Measurements from ENCODE around the gene CASZ1.

The CASZ1 gene

DNA sequence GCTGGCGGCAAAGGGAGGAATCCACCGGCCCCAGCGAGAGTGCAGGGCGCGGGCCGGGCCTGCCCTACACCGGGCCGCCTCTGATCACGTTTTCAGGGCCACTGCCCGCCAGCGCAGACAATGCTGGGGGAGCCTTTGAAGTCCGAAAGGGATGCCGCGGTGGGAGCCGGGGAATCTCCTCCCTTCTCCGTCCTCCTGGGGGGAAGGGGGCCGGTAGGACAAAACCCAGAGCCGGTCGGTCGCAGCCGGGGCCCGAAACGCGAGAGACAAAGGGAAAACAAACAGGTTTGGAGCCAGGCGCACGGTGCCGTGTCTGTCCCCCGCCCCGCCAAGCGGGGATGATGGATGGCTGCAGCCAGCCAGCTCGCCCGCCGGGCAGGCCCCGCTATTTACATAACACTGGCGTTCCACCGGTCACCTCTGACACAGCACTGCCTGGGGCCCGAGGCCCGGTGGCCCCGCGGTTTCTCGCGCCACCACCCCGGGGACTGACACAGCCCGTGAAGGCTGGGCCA is 92.0 kb downstream of the CASZ1 start:
- DNase-seq (ENCODE audit: low read depth): no peak

DNA sequence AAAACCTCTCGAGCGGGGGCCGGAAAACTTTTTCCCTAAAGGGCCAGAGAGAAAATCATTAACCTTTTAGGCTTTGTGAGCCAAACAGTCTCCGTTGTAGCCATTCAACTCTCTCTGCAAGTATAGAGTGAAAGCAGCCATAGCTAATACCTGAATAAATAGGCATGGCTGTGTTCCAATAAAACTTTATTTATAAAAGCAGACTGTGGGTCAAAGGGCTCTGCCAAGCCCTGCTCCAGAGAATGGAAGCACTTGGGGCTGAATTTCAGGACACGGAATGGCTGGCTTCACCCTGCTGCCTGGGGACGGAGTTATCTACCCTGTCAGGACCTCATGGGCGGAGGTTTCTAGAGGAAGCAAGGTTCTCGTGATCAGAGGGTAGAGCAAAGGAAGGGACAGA is 92.7 kb downstream of the CASZ1 start:
- DNase-seq (ENCODE audit: low read depth): no peak

DNA sequence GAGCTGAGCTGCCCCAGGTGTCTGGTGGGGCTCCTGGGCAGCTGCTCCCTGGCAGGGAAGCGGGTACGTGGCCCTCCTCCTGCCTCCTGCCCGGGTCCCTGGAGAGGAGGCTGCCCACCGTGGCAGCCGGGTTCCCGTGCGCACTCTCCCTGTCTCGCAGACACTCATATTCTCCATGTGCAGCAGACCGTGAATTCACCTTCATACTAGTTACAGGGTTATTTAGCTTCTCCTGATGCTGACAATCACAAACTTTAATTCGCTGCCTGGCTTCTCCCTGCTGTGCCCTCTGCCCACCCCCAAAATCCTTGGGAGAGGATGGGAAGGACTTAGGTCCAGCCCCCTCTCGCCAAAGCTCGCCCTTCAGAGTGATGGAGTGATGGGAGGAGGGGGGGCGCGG is 95.3 kb downstream of the CASZ1 start:
- no peak for DNase-seq (ENCODE audit: low read depth)

GRCh38 chr1:10699470-10699835 is 97.0 kb downstream of the CASZ1 start:
- DNase-seq (ENCODE audit: low read depth): no peak

DNA sequence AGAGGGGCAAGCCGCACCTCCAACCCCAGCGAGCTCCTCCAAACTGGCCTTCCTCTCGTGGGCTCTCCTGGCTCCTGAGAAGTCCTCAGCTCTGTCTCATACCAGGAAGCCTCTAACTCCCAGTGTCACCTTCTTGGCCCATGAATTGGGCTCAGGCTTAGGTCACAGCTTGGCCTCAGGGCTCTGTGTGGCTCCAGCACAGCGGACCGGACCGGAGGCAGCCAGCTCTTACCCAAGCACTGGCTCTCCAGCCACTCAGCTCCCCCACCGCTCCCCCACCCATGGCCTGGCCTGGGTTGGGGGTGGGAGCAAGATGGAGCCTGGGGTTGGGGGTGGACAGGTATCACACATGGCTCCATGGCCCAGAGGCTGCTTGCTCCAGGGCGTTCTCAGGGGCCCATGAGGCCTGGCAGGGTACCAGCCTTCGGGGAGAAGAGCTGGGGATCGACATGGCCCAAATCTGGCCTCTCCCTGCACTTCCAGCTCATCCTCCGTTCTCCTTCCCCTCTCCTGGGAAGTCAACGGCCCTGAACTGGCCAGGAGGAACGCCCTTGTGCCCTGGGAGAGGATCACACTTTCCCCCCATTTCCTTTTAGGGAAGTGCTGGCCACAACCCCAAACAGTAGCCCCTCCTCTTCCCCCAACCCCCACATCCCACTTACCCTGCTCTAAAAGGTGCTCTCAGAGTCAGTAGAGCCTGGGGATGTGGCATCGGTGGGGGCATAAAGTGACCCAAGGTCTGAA is 97.5 kb downstream of the CASZ1 start:
- DNase-seq (ENCODE audit: low read depth): no peak

GRCh38 chr1:10697621-10698160 is 98.8 kb downstream of the CASZ1 start:
- no peak for DNase-seq (ENCODE audit: low read depth)

GRCh38 chr1:10696977-10697376 is 99.5 kb downstream of the CASZ1 start:
- no peak for DNase-seq (ENCODE audit: low read depth)

DNA sequence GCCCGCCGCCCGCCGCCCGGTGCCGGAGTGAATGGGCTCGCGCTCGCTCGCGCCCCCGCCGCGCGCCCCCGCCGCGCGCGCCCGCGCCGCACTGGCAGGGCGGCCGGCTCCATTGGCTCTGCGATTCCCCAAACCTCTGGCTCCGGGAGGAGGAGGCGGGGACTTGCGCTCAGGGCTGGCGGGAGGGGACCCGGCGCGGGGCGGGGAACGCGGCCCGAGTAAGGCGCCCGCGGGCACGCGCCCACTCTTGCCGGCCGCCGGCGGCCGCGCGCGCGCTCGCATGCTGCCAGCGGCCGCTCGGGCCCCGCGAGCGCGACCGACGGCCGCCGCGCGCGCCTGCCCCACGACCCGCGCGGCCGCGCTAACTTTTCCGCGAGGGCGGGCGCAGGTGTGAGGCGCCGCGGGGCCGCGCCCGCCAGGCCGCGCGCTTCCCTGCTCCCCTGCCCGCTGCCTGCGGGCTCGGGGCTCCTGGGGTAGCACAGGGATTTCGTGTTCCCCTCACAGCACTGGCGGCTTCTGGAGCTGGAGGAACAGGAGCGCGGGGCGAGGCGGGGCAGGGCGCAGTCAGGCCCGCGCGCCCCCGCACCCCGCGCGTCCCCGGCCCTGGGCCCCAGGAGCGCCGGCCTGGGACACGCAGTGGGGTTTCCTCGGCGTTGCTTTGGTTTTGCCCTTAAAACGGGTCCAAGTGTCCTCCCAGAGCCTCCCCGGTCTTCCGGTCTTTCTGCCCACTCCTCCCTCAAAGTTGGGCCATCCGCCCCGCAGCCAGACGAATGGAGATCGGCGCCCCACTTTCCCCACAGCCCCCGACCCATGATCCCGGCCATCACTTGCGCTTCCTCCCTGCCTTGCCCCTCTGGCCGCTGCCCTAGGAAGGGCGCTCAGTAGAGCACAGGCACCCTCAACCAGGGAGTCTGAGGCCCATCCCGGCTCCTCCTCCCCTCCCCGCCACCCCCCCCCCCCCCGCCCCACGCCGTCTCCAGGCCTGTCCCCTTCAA is 101.5 kb downstream of the CASZ1 start:
- DNase-seq (ENCODE audit: low read depth): peak; percentile 62

- peak; percentile 55 for DNase-seq (ENCODE audit: low read depth)
Measured at GRCh38 chr1:10694274-10694632, 102.2 kb downstream of the CASZ1 start.

DNA sequence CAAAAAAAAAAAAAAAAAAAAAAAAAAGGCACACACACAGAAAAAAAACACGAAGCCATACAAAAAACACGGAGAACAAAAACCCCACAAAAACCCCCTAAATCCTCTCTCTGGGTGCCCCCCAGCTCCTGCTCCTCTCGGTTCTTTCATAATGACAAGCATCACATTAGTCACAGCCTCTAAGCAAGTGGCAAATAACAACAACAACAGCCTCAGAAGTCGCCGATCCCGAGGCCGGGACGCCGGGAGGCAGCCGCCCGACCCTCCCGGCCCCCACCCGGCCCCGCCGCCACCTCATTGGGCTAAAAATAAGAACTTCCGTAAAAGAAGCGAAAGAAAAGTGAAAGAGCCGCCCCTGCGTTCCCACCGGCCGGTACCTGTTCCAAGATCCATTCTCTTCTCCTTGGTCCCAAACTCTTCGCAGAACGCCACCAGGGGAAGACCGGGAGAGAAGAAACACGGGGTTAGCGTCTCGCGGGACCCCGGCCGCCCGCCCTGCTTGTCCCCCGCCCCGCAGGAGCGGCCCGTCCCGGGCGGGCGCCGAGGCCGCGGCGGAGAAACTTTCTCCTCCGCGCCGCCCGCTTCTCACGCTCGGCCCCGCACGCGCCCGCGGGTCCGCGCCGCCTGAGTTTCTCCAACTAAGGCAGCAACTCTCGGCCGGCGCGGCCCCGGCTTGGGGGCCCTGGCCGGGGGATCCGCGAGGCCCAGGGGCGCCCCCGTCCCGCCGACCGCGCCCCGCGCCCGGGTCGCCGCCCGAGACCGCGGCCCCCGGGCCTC is 102.8 kb downstream of the CASZ1 start:
- peak; percentile 33 for DNase-seq (ENCODE audit: low read depth)

- no peak for DNase-seq (ENCODE audit: low read depth)
Measured at GRCh38 chr1:10693152-10693496, 103.3 kb downstream of the CASZ1 start.

- peak; percentile 47 for DNase-seq (ENCODE audit: low read depth)
Measured at GRCh38 chr1:10692401-10693021, 103.9 kb downstream of the CASZ1 start.

DNA sequence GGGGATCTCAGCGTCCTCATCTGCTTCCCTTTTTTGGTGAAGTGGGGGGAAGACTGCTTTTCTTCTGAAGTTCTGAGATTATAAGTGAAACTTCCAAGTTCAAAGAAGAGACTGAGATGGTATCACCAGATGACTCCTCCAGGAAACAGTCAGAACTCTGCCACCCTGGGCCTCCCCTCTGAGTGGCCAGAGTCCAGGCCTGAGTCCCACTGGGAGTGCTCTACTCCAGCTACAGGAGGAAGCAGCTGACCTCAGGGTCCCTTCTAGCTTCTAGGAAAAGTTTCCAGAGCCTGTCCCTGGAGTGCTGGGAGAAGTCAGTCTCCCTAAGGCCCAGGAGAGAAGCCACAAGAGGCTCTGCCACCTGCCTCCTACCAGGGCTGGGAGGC is 104.7 kb downstream of the CASZ1 start:
- no peak for DNase-seq (ENCODE audit: low read depth)

GRCh38 chr1:10691075-10691739 is 105.2 kb downstream of the CASZ1 start:
- DNase-seq (ENCODE audit: low read depth): no peak

DNA sequence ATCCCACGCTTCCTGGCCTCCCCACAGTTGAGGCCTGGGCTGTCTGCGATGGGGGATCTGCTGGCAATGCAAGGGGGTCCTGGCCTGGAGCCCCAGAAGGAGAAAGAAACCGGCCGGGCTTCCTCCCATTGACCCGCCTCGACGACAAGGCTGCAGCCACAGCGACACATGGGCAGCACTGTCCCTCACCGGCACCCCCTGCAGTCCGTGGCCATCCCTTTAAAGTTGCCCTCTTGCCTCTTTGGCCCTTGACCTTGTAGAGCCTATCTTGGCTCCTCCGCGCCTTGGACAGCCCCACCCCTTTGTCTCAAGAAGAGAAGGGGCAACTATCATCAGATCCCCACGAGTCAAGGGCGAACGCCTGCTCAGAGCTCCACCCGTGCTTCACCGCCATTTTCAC is 106.0 kb downstream of the CASZ1 start:
- DNase-seq (ENCODE audit: low read depth): no peak

DNA sequence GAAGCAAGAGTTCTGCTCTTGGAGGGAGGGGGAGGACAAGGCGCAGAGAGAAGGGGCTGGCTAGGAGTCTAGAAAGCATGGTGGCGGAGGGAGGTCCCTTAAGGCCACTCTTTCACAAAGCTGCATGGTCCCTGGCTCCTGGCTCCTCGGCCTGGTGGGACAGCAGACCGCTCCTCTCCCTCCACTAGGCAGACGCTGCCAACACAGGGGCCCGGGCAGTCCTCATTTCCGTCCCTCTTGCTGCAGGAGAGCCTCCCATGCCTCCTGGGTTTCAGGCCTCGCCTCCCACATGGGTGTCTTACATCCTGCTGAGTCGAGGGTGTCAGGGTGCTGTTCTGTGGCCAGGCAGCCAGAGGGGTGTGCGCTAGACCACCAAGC is 108.0 kb downstream of the CASZ1 start:
- no peak for DNase-seq (ENCODE audit: low read depth)

DNA sequence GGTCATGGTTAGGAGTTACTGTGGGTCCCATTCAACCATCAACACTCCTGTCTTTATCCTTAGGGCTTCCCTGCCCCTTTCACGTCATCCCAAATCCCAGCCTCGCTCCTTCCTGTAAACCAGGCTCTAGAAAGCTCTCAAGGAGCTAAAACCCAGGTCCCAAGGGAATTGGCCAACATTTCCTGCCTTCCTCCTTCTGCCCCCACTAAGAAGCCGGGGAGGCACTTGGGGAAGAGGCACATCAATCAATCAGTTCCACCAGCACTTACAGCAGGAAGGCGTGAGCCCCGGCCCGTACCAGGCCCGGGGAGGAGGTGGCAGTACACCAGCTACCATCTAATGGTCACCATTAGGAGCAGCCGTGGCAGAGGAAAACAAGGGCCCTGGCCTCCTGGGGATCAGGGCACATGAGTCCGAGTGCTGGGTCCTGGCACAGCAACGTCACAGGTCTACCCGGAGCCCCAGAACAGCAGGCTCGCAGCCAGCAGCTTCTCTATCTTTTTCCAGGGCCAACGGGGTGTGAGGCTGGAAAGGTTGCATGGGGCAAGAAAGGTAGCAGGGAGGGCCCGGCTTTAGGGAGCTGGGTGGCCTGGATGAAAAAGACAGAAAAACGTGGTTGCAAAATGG is 108.6 kb downstream of the CASZ1 start:
- no peak for DNase-seq (ENCODE audit: low read depth)

- no peak for DNase-seq (ENCODE audit: low read depth)
Measured at GRCh38 chr1:10687251-10687651, 109.2 kb downstream of the CASZ1 start.

- no peak for DNase-seq (ENCODE audit: low read depth)
Measured at GRCh38 chr1:10686404-10687040, 109.9 kb downstream of the CASZ1 start.

- DNase-seq (ENCODE audit: low read depth): no peak
Measured at GRCh38 chr1:10685808-10686403, 110.5 kb downstream of the CASZ1 start.

All from stimulated activated CD8-positive, alpha-beta memory T cell treated with anti-CD3 and anti-CD28 coated beads, Interleukin-12 subunit alpha, Interleukin-12 subunit beta, amount 100 ng/mL, for 4 hours (primary cell).